Left renal pelvis (tissue), 4 donors: Measurements from ENCODE around the gene FRAS1. TPM values are rescaled to one million over a fixed set of nuclear protein-coding genes. Genes with fewer than 3 reads are reported as not detected.
"Not testable (repeated sequence)": the region's sequence is repeated elsewhere in the genome, so short reads cannot be mapped to it uniquely, and the experiment has no call there.

ENCODE experiments used
- DNase-seq, 4 donors: peaks; one replicate each; pipeline ENCODE4 v3.0.0-alpha.2; 2013; ENCODE audit warnings: low read depth in 4 of 4, low spot score in 3 of 4
- polyA plus RNA-seq, 4 donors: library from polyadenylated mRNA; unstranded; fragments of 120-200 nt; gene quantifications; one replicate each; pipeline ENCODE4 v1.2.1, GENCODE V29; 2013; ENCODE audit not compliant: insufficient read length in 4 of 4

The FRAS1 gene
- polyA plus RNA-seq, 4 donors, result 10.2 to 85.5 (median 66.8) TPM

GRCh38 chr4:78058591-78059523, 1.7 kb downstream of the FRAS1 start:
- peak; percentile 24 to 39 (median 36) for DNase-seq

GRCh38 chr4:78059524-78059889, 2.4 kb downstream of the FRAS1 start:
- DNase-seq, result peak; percentile 74 to 85 (median 80)

GRCh38 chr4:78059938-78060337, 2.8 kb downstream of the FRAS1 start:
- no peak for DNase-seq

- DNase-seq, result no peak
Observed at GRCh38 chr4:78061939-78062570, 4.9 kb downstream of the FRAS1 start.

- DNase-seq, result peak in 3 of 4 donors; percentile 31 to 42 (median 33)
Observed at GRCh38 chr4:78065508-78066192, 8.5 kb downstream of the FRAS1 start.

GRCh38 chr4:78068481-78068880, 11.4 kb downstream of the FRAS1 start:
- no peak for DNase-seq

- no peak for DNase-seq
Observed at GRCh38 chr4:78069319-78069718, 12.2 kb downstream of the FRAS1 start.

- DNase-seq, result no peak
Observed at GRCh38 chr4:78069859-78070258, 12.7 kb downstream of the FRAS1 start.

GRCh38 chr4:78070731-78071282, 13.7 kb downstream of the FRAS1 start:
- DNase-seq, result no peak

GRCh38 chr4:78074759-78075158, 17.6 kb downstream of the FRAS1 start:
- DNase-seq, result no peak

GRCh38 chr4:78075986-78076385, 18.9 kb downstream of the FRAS1 start:
- DNase-seq, result no peak

- DNase-seq, result no peak
Observed at GRCh38 chr4:78078101-78078500, 21.0 kb downstream of the FRAS1 start.

GRCh38 chr4:78079726-78080430, 22.8 kb downstream of the FRAS1 start:
- DNase-seq, result peak in 1 of 4 donors; percentile 6

- DNase-seq, result no peak
Observed at GRCh38 chr4:78081541-78081940, 24.4 kb downstream of the FRAS1 start.

- DNase-seq, result no peak
Observed at GRCh38 chr4:78083035-78083434, 25.9 kb downstream of the FRAS1 start.

GRCh38 chr4:78091534-78091933, 34.4 kb downstream of the FRAS1 start:
- no peak for DNase-seq

- DNase-seq, result not testable (repeated sequence)
Observed at GRCh38 chr4:78092350-78092749, 35.2 kb downstream of the FRAS1 start.

- DNase-seq, result no peak
Observed at GRCh38 chr4:78092850-78093249, 35.7 kb downstream of the FRAS1 start.

- no peak for DNase-seq
Observed at GRCh38 chr4:78095081-78095480, 38.0 kb downstream of the FRAS1 start.

GRCh38 chr4:78099058-78099457, 41.9 kb downstream of the FRAS1 start:
- DNase-seq, result no peak
